HG02943 (cell line): ENCODE data around the gene RFPL4A.
"Not testable (repeated sequence)": the region's sequence is repeated elsewhere in the genome, so short reads cannot be mapped to it uniquely, and the experiment has no call there.

Source experiments
- ATAC-seq: cut with Tn5 transposase; IDR thresholded peaks from one replicate; pipeline ENCODE4 v1.9.1; 2021; ENCODE audit warnings: mild to moderate bottlenecking, low read depth, moderate library complexity; ENCODE audit not compliant: unreplicated experiment

The RFPL4A gene

DNA sequence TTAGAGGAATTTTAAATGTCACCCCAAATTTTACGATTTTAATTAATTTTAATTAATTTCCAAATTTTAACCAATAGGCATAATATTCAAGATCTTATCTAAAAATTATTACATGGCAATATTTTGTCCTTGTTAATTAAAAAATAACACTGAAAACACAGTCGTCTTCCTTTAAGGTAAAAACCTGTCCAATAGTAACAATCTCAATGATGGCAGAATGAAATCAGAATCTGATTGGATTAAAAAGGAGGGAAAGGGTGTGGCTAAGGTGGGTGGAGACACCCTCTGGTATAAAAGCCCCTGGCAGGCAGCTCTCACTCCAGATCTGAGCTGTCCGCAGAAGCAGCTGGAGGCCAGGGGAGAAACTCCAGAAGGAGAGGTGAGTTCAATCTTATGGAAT, at the start of gene RFPL4A:
TSS of gene RFPL4A (plus strand) at position 301 of the 400 bp plus-strand sequence. CDS start 2,704 bp downstream, outside the sequence.
- ATAC-seq, result not testable (repeated sequence)

DNA sequence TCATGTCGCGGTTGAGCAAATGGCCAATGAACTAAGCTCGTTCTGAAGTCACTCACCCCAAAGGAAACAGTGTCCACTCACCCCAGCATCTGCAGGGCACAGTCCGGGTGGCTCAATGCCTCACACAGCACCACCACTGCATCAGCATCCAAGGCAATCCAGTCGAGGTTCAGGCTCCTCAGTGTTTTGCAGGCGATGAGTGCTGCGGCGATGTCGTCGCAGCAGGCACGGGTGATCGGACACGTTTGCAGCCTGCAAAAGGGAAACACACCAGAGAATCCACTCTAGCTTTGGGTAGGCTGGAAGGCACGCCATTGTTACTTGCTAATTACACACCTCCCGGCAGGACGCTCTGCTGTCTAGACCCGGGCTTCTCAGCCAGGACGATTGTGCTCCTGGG, 47.2 kb upstream of the RFPL4A start:
- no peak for ATAC-seq

DNA sequence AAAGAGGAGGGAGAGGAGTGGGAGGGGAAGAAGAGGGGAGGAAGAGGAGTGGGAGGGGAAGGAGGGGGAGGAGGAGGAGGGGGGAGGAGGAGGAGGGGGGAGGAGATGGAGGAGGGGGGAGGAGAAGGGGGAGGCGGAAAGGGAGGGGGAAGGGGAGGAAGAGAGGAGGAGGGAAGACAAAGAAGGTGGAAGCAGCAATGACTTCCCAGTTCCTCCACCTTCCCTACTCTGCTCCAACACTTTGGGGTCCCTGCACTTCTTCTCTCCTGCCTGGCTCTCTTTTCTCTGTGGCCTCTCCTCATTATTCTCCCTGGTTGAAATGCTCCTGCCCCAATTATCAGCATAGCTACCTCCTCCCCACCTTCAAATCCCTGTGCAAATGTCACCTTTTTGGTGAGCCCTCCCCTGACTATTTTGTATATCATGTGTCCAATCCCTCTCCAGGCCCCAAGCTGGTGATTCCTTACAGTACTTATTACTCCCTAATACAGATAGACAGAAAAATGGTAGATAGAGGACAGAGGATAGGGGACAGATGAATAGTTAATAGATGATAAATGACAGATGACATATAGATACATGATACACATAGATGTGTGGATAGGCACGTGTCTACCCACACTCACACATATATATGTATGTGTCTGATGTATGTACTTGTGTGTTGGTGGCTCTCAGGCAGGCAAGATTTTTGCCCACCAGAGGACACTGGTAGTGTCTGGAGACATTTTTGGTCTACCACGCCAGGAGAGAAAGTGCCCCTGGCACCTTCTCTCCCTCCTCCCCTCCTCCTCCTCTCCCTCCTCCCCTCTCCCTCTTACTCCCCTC, 45.9 kb upstream of the RFPL4A start:
- ATAC-seq, result no peak

DNA sequence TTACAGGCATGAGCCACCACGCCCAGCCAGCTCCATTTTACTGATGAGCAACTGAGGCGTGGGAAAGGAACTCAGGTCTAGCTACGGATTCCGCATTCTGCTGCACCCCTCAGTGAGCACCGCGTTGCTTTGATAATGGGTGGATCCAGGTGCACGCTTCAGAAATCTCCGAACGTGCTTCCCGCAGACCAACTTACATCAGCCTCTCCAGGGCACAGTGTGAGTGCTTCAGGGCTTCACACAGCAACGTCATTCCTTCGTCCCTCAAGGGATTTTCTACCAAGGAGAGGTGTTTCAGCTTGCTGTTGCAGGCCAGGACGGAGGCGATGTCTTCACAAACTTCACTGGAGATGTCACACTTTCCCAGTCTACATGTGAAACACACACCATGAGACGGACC, 42.4 kb upstream of the RFPL4A start:
- ATAC-seq, result no peak

DNA sequence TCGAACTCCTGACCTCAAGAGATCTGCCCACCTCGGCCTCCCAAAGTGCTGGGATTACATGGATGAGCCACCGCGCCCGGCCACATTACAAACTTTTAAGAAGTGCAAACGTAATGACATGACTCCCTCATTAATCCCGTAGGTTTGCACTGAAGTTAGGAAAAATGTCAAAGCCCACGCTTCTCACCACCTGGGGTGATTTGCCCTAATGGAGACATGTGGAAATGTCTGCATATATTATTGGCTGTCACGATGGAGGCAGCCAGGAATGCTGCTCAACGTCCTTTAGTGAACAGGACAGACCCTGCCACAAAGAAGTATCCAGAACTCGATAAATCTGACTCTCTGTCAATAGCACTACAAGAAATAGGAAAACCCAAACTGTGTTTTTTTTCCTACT, 41.6 kb upstream of the RFPL4A start:
- ATAC-seq, result no peak

DNA sequence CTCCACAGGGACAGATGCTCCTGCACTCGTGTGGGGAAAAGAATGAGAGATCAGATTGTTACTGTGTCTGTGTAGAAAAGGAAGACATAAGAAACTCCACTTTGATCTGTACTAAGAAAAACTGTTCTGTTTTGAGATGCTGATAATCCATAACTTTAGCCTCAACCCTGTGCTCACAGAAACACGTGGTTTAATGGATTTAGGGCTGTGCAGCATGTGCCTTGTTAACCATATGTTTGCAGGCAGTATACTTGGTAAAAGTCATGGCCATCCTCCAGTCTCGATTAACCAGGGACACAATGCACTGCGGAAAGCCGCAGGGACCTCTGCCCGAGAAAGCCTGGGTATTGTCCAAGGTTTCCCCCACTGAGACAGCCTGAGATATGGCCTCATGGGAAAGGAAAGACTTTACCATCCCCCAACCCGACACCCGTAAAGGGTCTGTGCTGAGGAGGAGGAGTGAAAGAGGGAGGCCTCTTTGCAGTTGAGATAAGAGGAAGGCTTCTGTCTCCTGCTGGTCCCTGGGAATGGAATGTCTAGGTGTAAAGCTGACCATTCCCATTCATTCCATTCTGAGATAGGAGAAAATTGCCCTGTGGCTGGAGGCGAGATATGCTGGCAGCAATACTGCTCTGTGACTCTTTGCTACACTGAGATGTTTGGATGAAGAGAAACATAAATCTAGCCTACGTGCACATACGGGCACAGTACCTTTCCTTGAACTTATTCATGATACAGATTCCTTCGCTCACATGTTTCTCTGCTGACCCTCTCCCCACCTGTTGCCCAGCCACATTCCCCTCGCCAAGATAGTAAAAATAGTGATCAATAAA, 40.8 kb upstream of the RFPL4A start:
- not testable (repeated sequence) for ATAC-seq

DNA sequence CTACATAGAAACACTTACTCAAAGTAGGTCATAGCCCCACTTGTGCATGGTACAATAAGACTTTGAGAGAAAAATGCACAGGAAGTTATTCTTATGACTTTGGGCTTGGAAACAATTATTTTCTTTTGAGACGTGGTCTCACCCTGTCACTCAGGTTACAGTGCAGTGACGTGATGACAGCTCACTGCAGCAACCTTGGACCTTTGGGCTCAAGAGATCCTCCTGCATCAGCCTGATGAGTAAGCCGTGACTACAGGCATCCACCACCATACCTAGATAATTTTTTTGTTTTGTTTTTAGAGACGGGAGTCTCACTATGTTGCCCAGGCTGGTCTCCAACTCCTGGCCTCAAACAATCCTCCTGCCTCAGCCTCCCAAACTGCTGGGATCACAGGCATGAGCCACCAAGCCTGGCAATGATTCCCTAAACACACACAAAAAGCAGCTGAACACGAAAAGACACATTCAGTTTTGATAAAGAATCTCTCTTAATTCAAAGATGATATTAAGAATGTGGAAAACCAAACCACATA, 38.6 kb upstream of the RFPL4A start:
- ATAC-seq, result no peak

DNA sequence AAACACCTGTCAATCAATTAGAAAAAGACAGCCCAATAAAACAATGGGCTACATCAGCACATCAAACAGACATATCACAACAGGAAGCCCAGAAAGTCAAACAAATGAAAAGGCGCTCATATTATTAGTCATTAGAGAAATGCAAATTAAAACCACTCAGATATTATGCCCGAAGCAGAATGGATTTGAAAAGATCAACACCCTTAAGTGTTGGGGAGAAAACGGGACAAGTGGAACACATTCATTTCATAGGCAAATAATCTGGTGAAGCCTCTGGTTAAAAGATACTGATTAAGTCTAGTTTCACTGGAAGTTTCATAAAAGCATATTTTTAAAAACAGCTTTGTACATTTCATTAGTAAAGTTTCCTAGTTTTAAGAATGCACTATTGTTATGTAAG, 38.1 kb upstream of the RFPL4A start:
- no peak for ATAC-seq

DNA sequence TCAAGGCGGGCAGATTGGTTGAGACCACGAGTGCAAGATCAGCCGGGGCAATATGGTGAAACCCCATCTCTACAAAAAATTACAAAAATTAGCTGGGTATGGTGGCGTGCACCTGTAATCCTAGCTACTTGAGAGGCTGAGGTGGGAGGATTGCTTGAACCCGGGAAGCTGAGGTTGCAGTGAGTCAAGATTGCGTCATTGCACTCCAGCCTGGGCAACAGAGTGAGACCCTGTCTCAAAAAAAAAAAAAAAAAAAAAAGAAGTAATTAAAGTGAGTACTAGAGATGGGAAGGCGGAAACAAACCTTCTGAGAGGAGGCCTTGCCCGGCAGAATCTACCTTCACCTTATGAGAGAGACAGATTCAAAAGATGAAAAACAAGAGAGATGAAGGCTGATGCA, 35.4 kb upstream of the RFPL4A start:
- ATAC-seq, result no peak

DNA sequence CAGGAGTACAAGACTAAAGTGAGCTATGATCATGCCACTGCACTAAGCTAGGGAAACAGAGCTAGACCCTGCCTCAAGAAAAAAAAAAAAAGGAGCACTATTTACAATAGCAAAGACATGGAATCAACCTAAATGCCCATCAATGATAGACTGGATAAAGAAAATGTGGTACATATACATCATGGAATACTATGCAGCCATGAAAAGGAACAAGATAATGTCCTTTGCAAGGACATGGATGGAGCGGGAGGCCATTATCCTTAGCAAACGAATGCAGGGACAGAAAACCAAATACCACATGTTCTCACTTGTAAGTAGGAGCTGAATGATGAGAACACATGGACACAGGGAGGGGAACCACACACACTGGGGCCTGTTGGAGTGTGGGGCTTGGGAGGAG, 28.5 kb upstream of the RFPL4A start:
- ATAC-seq, result not testable (repeated sequence)

DNA sequence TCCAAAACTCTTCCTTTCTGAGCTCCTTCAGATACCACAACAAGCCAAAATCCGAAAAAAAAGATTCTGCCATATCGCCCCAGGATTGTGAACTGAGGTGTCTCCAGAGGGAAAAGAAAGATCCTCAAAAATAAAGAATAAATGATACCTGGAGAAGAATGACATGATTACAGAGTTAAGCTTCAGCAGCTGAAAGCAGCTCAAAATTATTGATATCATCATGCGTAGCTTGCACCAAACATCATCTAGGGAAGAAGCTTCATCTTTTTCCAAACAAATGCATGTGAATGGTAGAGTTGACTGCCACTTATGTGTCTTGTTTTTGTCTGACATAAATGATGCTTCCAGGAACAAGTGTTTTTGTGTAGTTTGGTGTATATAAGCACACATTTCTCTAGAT, 20.6 kb upstream of the RFPL4A start, which contains the start of gene NLRP9:
TSS of gene NLRP9 (minus strand) at position 101 of the 400 bp plus-strand sequence. CDS start at position 73, 28 bp downstream.
- no peak for ATAC-seq

DNA sequence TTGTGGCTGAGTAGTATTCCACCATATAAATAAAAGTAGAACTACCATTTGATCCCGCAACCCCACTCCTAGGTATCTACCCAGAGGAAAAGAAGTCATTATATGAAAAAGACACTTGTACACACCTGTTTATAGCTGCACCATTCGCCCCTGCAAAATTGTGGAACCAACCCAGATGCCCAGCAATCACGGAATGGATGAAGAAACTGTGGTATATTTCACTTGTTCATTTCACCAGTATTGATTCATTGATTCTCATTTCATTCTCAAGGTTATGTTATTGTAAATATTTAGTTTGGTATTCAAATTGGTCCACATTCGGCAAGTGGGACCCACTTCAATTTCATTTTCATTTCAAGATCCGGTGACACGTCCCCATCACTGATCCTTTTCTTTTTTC, 8.2 kb upstream of the RFPL4A start:
- no peak for ATAC-seq

DNA sequence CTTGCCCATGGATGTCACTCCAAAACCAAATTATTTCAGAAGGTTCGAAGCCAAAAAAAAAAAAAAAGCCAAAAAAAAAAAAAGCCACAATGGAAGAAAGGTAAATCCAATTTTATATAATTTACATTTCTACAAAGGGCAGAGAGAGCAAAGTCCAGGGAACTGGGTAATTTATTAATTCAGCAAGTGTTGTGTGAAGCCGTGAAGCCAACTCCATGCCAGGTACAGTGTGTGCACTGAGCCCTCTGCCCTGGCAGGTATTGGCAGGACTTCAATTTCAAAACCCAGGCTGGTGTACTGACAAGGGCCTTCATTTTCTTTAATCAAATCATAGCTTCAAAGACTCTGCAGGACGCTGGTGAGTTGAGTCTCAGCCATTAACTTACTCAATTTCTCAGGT, 5.5 kb upstream of the RFPL4A start:
- ATAC-seq, result no peak

DNA sequence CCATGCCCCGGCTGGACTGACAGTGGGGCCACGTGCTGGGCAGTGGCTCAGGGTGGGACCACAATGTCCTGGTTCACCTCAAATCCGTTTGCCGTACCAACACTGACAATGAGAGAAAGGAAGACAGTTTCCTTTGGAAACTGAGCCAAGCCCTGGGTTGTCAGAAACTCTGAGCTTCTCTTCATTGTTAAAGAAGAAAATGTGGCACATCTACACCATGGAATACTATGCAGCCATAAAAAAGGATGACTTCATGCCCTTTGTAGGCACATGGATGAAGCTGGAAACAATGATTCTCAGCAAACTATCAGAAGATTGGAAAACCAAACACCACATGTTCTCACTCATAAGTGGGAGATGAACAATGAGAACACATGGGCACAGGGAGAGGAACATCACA, 2.1 kb upstream of the RFPL4A start:
- ATAC-seq, result not testable (repeated sequence)

DNA sequence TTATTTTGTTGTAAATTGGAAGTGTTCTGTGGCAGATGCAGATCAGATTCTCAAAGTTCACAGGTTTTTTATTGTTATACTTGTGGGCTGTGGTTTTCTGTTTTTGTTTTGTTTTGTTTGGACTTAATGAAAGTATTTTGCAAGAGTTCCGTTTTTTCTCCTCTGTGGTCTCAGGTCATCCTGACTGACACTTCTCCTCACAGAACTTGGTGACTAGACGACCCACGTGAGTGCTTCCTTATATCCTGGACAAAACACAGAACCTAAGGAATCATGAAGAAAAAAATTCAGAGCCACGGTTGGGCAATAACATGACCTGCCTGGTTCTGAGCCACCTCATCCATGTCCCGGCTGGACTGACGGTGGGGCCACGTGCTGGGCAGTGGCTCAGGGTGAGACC, 7.6 kb downstream of the RFPL4A start:
- no peak for ATAC-seq

DNA sequence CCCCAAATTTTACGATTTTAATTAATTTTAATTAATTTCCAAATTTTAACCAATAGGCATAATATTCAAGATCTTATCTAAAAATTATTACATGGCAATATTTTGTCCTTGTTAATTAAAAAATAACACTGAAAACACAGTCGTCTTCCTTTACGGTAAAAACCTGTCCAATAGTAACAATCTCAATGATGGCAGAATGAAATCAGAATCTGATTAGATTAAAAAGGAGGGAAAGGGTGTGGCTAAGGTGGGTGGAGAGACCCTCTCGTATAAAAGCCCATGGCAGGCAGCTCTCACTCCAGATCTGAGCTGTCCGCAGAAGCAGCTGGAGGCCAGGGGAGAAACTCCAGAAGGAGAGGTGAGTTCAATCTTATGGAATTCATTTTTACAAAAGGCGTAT, 9.9 kb downstream of the RFPL4A start, which contains the start of gene RFPL4AL1:
TSS of gene RFPL4AL1 (plus strand) at position 301 of the 400 bp plus-strand sequence. CDS start 2,687 bp downstream, outside the sequence.
- ATAC-seq, result not testable (repeated sequence)

DNA sequence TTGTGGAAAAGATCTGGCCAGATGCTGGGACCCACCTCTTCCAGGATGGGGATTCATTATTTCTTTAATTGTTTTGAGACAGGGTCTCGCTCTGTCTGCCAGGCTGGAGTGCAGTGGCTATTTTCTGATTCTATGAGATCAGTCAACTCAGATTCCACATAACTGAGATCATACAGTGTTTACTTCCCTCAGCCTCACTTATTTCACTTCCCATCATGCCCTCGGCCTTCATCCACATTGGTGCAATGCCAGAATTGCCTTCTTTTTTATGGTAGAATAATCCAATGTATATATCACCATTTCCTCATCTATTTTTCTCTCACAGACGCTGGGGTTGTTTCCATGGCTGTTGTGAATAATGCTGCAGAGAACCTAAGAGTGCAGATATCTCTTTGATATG, 10.7 kb downstream of the RFPL4A start:
- not testable (repeated sequence) for ATAC-seq

DNA sequence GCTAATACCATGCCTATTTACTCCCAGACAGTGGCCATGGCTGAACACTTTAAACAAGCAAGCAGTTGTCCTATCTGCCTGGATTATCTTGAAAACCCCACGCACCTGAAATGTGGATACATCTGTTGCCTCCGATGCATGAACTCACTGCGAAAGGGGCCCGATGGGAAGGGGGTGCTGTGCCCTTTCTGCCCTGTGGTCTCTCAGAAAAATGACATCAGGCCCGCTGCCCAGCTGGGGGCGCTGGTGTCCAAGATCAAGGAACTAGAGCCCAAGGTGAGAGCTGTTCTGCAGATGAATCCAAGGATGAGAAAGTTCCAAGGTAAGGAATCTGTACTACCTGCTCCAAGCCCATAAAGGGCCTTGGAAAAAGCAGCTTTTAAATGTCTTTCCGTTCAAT, 18.6 kb downstream of the RFPL4A start:
- ATAC-seq, result no peak

DNA sequence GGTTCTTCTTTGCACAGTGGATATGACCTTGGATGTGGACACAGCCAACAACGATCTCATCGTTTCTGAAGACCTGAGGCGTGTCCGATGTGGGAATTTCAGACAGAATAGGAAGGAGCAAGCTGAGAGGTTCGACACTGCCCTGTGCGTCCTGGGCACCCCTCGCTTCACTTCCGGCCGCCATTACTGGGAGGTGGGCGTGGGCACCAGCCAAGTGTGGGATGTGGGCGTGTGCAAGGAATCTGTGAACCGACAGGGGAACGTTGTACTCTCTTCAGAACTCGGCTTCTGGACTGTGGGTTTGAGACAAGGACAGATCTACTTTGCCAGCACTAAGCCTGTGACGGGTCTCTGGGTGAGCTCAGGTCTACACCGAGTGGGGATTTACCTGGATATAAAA, 19.4 kb downstream of the RFPL4A start:
- no peak for ATAC-seq

DNA sequence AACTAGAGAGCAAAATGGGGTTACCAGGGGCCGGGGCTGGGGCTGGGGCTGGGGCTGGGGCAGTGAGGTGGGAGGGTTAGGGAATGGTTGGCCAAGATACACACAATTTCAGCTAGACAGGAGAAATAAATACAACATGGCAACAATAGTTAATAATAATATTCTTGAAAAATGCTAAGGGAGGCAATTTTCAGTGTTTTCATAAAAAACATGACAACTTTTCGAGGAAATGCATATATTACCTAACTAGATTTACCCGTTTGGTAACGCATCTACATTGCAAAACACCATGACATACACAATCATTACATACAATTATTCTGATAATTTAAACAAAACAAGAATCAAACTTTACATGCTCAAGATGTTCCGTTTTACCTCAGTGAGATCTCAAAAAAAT, 22.2 kb downstream of the RFPL4A start:
- no peak for ATAC-seq

DNA sequence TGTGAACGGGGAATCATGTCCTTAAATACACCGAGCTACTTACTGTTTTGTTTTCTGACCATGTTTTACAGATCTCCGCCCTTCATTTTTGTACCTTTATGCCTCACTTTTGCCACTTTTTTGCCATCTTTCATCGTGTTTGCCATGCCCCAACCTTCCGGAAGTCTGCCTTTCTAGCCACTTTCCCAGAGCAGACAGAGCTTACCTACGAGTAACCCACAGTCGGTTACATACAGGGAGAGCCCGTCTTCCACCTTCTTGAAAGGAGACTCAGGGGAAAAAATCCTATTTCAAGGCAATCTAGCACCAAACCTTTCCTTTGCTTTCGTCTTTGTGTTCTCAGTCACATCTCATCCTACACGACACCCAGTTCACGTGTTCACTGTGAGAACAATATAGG, 36.1 kb downstream of the RFPL4A start:
- no peak for ATAC-seq
